HG02981 (cell line): ENCODE data around the gene FERMT3.
A peak's percentile ranks its signal among the peaks of the same experiment; 100 is the strongest.

Experiments
- ATAC-seq: cut with Tn5 transposase; IDR thresholded peaks from one replicate; pipeline ENCODE4 v1.9.1; 2021; ENCODE audit warnings: mild to moderate bottlenecking, moderate library complexity; ENCODE audit not compliant: unreplicated experiment

The FERMT3 gene

DNA sequence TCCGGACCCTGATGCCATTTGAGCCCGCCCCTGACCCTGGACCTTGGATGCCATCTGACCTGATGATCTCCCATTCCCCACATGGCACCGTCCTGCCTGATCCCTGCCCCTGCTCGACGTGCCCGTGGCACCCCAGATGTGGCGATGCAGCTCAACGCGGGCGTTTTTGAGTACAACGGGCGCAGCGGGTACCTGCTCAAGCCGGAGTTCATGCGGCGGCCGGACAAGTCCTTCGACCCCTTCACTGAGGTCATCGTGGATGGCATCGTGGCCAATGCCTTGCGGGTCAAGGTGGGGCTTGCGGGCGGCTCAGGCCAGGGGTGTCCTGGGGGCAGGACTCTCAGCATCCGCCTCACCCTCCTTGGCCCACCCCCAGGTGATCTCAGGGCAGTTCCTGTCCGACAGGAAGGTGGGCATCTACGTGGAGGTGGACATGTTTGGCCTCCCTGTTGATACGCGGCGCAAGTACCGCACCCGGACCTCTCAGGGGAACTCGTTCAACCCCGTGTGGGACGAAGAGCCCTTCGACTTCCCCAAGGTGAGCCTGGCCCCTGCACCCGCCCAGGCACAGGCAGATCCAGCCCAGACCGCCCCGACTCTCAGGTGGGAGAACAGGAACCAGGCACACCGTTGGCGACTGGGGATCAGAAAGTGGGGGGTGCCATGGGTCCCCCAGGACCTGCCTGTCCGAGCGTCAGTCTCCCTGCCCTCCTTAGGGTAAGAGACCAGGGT, 55.9 kb downstream of the FERMT3 start:
- no peak for ATAC-seq

- no peak for ATAC-seq
Observed at GRCh38 chr11:64263021-64263946, 56.8 kb downstream of the FERMT3 start.

GRCh38 chr11:64263947-64264317, 57.4 kb downstream of the FERMT3 start:
- no peak for ATAC-seq

DNA sequence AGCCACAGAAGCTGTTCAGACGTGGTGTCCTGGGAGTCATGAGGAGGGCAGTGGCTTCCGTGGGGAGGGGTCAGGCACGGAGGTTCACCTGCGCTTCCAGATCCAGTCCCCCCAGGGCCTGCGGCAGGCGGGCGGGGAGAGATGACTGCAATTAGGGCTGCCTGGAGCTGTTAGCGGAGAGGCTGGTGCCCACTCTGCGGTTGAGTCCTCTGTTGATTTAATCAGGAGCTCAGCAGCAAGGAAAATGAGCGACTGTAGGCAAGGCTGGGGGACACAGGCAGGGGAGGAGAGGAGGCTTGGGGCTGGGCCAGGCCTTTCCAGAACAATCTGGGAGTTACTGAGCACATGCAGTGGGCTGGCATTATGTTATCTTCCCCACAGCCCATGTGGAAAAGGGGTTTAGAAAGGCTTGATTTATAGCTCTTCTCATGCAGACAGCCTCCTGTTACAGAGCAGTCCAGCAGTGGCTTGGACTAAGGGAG, 57.9 kb downstream of the FERMT3 start:
- no peak for ATAC-seq

GRCh38 chr11:64265176-64266160, 58.9 kb downstream of the FERMT3 start:
- no peak for ATAC-seq

DNA sequence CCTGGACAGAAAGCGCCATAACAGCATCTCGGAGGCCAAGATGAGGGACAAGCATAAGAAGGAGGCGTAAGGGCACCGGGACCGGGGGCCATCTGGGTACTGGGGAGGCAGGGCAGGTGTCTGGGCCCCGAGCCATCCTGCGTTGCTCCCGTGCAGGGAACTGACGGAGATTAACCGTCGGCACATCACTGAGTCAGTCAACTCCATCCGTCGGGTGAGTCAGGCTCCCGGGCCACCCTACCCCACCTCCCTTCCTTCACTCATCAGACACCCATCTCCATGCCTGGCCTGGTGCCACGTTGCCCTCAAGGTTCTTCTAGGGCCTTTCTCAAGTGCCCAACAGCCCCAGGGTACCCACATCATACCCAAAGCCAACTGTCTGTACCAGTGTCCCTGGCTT, 59.8 kb downstream of the FERMT3 start:
- no peak for ATAC-seq

- no peak for ATAC-seq
Observed at GRCh38 chr11:64267207-64267945, 60.9 kb downstream of the FERMT3 start.

DNA sequence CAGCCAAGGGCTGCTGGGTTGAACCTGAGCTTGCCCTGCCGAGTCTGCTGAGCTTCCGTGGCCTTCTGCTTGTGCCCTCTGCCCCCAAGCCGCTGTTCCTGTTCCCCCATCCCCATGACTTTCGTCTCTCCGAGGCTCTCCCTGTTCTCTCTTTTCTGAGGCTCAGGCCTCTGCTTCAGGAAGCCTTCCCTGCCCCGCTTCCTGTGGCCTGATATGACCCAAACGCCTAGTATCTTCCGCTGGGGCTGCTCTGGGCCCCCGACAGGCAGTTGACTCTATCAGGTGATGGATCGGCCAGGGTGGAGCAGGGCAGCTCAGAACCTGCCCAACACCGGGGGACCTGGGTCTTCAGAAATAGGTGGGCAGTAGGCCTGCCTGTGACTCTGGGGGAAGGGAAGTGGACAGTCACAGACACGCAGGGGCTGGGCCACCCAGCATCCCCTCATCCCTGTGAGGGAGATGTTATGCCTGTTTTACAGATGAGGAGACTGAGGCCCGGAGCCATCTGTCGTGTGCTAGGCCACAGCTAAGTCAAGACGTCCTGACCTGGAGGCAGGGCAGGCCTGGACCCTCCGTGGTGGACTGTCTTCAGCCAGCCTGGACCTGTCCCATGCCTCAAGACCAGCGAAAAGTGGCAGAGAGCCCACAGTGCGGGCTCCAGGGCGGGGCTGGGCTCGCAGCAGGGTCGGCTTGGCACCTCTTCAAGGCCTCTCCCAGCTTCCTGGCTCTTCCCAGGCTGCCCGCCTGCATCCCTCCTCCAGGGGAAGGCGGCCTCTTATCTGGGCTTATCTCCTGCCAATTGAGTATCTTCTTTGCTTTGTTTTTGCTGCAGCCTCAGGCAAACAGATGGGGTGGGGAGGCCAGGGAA, 61.7 kb downstream of the FERMT3 start:
- no peak for ATAC-seq

DNA sequence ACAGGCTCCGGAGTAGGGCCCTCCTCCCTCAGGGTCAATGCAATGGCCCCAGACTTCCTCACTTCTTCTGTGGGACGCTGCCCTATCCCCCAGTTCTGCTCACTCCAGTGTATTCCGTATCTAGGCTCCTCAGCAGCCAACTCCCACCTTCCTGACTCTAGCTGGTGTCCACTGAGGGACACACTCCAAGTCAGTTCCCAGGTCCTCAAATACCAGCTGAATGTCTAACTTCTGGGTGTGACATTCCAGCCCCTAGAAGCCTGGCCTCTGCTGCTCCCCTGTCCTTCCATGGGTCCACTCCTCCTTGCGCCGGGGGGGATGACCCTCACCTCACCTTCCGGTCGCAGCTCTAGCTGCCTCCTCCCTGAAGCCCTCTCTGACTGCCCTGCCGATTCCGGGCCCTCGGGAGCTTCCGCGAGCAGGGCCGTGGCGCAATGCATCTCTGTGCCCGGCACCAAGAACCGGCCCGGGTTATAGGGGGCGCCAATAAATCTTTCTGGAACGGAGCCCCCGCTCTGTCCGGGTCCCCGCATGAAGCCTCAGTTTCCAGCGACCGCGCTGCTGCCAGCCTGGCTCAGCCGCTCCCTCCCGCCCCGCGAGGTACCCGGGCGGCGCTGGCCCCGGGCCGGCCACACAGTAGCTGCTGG, 62.5 kb downstream of the FERMT3 start:
- peak; percentile 14 for ATAC-seq

- peak; percentile 69 for ATAC-seq
Observed at GRCh38 chr11:64269540-64270220, 63.2 kb downstream of the FERMT3 start.
